DOHH2 (cell line): ENCODE data around the gene CLCN7.

Experiments
- EZH2phosphoT487 ChIP-seq: fragments of 200-600 bp; sonication (generic); IDR thresholded peaks from 2 replicates; pipeline ENCODE4 v1.6.1; 2017; ENCODE audit warnings: borderline replicate concordance, mild to moderate bottlenecking, antibody characterized with exemption, low read length, moderate library complexity, mixed read lengths
- TF ChIP-seq, protein P1 (sequence below): fragments of 200-600 bp; sonication (generic); IDR thresholded peaks from one replicate; pipeline ENCODE4 v1.5.1; 2014; ENCODE audit warnings: antibody characterized with exemption, mild to moderate bottlenecking, low read depth, low read length; ENCODE audit not compliant: poor library complexity, severe bottlenecking

DNA sequence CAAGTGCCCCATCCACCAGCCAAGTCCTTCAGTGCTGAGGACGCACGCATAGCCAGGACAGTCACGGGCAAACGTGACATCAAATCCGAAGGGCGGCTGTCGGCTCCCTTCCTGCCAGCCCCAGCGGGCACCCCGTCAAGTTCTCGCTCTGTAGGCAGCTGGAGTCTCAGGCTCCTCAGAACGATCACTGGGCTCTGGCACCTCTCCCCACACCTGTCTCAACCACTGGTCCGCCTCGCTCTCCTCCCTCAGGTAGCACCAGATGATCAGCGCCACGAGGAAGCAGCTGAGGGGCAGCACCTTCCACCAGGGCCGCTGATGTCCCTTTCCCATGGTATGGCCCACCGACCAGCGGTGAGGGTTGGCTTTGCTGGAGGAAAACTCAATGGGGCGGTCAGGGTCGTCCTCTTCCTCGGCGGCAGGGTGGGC, 54.7 kb downstream of the CLCN7 start:
- TF ChIP-seq, protein P1, sequence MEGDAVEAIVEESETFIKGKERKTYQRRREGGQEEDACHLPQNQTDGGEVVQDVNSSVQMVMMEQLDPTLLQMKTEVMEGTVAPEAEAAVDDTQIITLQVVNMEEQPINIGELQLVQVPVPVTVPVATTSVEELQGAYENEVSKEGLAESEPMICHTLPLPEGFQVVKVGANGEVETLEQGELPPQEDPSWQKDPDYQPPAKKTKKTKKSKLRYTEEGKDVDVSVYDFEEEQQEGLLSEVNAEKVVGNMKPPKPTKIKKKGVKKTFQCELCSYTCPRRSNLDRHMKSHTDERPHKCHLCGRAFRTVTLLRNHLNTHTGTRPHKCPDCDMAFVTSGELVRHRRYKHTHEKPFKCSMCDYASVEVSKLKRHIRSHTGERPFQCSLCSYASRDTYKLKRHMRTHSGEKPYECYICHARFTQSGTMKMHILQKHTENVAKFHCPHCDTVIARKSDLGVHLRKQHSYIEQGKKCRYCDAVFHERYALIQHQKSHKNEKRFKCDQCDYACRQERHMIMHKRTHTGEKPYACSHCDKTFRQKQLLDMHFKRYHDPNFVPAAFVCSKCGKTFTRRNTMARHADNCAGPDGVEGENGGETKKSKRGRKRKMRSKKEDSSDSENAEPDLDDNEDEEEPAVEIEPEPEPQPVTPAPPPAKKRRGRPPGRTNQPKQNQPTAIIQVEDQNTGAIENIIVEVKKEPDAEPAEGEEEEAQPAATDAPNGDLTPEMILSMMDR, result no peak
- TF ChIP-seq EZH2phosphoT487, result no peak
